Smooth muscle cell of the brain vasculature (primary cell): ENCODE data around the gene TM9SF3.
"Not testable (repeated sequence)": the region's sequence is repeated elsewhere in the genome, so short reads cannot be mapped to it uniquely, and the experiment has no call there.

ENCODE experiments used
- DNase-seq: peaks from one replicate; pipeline ENCODE4 v3.0.0-alpha.2; 2012; ENCODE audit warnings: low read depth, low spot score

TM9SF3 gene

GRCh38 chr10:96600337-96600736 lies 13.5 kb upstream of the TM9SF3 start:
- DNase-seq = no peak

DNA sequence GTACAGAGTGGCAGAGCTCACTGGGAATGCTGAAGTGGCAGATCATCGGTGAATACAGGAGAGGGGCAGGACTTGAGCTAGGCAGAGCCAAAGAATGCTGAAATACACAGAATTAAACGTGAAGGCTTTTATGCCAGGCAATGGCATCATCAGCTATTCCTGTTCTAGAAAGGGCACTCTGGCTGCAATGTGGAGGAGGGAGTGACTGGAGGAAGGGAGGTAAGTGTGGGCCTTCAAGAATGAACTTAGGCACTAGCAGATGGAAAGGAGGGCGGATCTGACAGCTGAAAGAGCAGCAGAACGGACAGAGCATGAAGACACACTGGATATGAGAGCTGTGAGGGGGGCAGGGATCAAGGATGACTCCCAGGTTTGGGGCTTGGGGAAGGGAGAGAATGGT lies 12.0 kb upstream of the TM9SF3 start:
- DNase-seq = no peak

DNA sequence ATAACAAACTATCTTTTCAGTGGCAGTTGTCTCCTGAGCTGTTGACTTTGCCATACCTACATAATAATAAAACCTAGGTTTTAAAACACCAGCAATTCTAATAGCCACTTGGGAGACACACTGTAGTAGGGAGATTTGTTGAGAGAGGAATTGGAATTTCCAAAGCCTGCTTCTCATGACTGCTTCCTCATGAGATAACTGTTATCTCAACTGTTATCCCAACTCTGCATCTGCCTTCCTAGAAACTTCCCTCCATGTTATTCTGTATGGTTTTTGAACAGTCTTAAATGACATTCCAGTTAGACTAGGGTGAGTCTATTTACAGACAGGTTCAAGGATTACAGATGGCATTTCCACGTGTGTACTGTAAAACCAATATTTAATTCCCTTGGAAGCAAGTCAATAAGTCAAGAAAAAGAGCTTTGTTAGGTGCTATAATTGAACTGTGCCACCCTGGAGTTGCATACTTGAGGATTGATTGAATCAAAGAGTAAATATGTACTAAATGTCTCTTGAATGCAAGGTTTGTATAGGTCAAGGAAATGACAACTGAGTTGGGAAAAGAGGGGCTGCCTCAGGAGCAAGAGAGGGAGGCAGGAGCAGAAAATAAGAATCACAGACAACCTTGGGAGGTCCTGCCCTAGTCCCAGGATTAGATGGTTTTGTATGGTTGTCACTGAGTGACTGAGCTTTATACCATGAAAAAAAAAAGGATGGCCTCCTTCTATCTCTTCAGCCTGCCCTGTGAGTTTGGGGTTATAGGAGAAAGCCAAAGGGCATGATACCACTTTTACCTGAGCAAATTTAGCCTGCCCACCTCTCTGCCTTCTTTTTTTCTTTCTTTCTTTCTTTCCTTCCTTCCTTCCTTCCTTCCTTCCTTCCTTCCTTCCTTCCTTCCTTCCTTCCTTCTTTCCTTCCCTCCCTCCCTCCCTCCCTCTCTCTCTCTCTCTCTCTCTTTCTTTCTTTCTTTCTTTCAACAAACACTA lies 9.9 kb upstream of the TM9SF3 start:
- no peak for DNase-seq

DNA sequence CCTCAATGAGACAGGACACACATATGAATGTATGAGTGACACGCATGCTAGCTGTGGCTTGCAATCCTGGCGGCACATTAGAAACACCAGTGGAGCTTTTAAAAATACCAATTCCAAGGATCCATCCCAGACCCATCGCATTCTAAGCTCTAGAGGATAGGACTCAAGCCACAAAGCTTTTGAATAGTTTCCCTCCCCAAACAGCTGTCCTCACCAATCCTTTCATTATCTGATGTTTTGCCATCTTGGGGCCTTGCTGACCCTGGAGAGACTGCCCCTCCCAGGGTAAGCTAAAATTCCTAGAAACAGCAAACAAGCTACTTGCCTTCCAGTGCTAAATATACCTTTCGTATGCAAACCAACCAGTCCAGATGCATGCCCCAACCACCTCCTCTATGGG lies 8.9 kb upstream of the TM9SF3 start:
- DNase-seq = no peak

DNA sequence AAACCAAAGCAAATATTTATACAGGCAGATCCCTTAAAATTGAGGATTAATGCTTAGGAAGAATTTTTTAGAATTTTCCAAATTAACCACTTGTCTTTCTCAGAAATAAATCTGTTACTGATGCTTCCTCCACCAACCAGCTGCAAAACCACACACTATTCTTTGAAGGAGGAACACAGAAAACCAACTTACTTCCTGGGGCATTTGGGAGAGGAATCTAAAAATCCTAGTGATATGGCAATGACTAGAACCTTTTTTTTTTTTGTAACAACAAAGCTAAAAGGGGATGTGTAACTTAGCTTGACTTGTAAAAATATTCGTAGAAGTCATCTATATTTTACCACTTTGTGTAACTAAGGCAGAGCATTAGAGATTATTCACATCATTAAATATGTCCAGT lies 5.1 kb upstream of the TM9SF3 start:
- no peak for DNase-seq

- DNase-seq = no peak
These were observed 2.0 kb upstream of the TM9SF3 start for GRCh38 chr10:96588616-96589419.

DNA sequence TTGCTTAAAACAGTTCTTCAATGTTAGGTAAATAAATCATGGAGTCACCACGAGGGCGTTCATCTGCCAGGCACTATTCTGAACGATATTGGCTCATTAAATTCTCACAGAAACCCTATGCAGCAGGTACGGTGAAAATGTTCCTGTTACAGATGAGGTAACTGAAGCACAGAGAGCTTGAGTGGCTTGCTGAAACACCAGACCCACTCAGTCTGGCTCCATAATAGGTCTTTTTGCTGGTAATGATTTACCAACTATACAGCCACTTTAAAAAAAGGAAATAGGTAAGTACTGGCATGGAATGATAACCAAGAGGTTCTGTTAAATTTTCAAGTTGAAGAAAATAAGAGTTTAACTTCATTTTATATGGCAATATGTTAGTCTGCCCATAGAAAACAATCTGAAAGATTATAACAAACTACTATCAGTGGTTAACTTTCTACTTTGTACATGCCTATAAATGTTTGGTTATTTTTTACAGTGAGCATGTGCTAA lies 1.3 kb upstream of the TM9SF3 start:
- no peak for DNase-seq

- no peak for DNase-seq
These were observed 650 bp upstream of the TM9SF3 start for GRCh38 chr10:96587264-96588059.

- DNase-seq = no peak
These were observed 935 bp downstream of the TM9SF3 start for GRCh38 chr10:96585736-96586418.

GRCh38 chr10:96584474-96584873 lies 2.3 kb downstream of the TM9SF3 start:
- DNase-seq = no peak

GRCh38 chr10:96584035-96584434 lies 2.8 kb downstream of the TM9SF3 start:
- no peak for DNase-seq

DNA sequence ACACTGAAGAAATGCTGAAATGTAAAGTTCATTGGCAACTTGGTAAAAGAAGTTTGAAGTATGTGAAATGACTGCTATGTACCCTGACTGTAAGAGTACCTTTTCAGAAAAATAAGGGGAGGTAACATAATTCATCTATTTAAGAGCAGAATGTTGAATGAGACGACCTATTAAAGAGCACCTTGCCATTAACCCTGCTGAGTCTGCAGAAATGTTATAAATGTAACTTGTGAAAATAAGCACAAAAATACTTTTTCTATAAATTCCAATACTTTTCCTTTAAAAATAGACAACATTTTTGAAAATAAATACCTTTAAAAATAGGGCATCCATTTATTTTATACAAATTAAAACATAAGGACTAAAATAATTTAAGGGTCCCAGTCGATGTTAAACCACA lies 7.7 kb downstream of the TM9SF3 start:
- no peak for DNase-seq

DNA sequence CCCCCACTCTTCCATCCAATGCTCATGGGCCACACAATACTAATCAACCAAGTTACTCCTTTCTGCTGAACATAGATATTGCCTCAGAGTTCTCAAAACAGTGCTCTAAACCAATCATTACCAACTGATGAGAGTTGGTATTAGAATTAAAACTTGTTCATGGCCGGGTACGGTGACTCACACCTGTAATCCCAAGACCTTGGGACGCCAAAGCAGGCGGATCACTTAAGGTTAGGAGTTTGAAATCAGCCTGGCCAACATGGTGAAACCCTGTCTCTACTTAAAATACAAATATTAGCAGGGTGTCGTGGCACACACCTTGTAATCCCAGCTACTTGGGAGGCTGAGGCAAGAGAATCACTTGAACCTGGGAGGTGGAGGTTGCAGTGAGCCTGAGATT lies 8.2 kb downstream of the TM9SF3 start:
- no peak for DNase-seq

DNA sequence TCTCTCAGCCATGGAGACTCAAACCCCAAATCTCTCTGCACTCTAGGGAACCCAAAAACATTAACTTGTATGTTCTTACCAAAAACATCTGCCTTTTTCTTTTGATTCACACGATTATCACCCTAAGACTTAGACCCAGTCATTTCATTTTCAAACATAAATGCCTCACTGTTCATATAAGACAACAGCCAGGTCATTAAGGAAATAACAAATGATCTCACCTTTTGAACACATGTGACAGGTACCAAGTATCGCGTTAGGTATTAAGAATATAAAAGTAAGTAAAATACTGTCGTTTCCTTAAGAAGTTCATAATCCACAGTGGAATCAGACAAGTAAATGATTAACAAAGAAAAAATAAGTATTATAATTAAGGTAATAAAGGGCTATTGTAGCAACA lies 8.8 kb downstream of the TM9SF3 start:
- no peak for DNase-seq

DNA sequence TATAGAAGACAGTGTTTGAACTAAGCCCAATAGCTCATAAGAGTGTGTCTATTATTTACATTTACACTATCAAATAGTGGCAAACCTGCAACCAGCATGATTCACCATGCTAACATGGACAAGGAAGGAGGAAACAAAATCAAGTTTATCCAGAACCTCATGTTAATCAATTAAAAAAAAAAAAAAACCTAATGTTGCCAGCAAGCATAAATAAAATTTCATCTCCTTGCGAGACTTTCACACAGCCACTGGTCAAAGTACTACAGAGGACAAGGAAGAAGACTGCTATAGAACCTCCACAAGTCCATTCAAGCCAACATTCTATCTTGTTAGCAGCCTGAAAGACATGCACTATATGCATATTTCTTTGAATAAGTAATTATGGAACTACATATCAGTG lies 9.7 kb downstream of the TM9SF3 start:
- DNase-seq = no peak

DNA sequence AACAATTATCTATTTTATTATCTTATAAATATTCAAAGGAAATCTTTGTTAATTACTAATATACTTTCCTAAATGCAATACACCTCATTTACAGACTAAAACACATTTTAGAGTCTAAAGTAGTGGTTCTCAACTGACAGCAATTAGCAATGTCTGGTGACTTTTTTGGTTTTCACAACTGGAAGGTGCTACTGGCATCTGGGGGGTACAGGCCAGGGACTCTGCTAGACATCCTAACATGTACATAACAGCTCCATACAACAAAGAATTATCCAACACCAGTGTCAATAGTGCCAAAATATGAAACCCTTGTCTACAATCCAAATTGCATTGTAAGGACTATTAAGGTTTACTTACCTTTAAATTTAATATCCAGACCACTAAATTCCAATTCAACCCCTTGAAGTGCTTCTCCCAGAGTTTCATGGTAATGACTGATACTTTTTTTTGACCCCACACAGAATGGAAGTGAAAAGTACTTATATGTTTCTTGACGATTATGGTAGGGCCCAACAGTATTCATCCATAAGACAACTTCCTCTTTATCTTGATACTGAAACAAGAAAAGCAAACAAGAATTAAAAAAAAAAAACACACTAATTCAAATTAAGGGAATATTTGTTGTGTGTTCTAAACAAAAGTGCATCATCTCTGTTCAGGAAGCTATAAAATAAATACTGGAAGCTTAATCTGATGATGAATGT lies 10.4 kb downstream of the TM9SF3 start:
- no peak for DNase-seq

GRCh38 chr10:96574564-96574963 lies 12.2 kb downstream of the TM9SF3 start:
- not testable (repeated sequence) for DNase-seq

DNA sequence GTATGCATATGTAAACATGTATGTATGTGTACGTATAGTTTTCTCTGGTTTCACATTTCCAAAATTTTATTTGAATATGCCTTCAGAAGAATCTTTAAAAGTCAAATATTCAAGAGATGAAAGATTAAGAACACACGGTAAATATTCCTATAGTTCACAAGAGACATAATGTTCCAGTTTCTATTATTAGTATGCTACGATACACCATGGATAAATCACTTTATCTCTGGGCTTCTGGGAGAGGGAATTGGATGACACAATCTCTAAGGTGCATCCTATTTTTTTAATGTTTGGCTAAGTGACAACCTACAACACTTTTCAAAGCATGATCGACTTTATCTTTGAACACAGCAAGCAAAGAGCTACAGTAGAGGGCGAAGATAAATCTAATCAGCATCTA lies 13.8 kb downstream of the TM9SF3 start:
- no peak for DNase-seq

GRCh38 chr10:96570983-96571964 lies 15.5 kb downstream of the TM9SF3 start:
- no peak for DNase-seq
